RWPE2 (cell line): Measurements from ENCODE around the gene GPR150.

Experiments
- ATAC-seq: fragments of 200-7000 bp; cut with Tn5 transposase; 3 replicates; pipeline ENCODE4 v1.9.1; 2021; ENCODE audit warnings: low read depth
- DNase-seq: peaks from one replicate; pipeline ENCODE4 v3.0.0-alpha.2; 2020; ENCODE audit warnings: low spot score
- H3K27ac ChIP-seq: fragments of 450-650 bp; 2 replicates; pipeline ENCODE4 v1.5.1; 2017; ENCODE audit warnings: mild to moderate bottlenecking; ENCODE audit not compliant: poor library complexity, severe bottlenecking
- H3K27me3 ChIP-seq: fragments of 250-450 bp; sonication (Bioruptor Pico); 2 replicates; pipeline ENCODE4 v1.5.1; 2021; ENCODE audit warnings: mild to moderate bottlenecking, moderate library complexity; ENCODE audit not compliant: insufficient read depth, poor library complexity, severe bottlenecking
- H3K36me3 ChIP-seq: fragments of 250-450 bp; sonication (Bioruptor Pico); 2 replicates; pipeline ENCODE4 v1.5.1; 2020; ENCODE audit warnings: low read depth, mild to moderate bottlenecking, moderate library complexity
- H3K4me1 ChIP-seq: fragments of 250-450 bp; sonication (Bioruptor Pico); 2 replicates; pipeline ENCODE4 v1.5.1; 2021; ENCODE audit warnings: mild to moderate bottlenecking, moderate library complexity; ENCODE audit not compliant: insufficient read depth, poor library complexity, severe bottlenecking
- H3K4me3 ChIP-seq: fragments of 250-450 bp; sonication (Bioruptor Pico); 2 replicates; pipeline ENCODE4 v1.5.1; 2021; ENCODE audit warnings: mild to moderate bottlenecking, moderate library complexity; ENCODE audit not compliant: severe bottlenecking
- H3K9me3 ChIP-seq: fragments of 250-450 bp; sonication (Bioruptor Pico); 2 replicates; pipeline ENCODE4 v1.5.1; 2021; ENCODE audit warnings: mild to moderate bottlenecking, moderate library complexity; ENCODE audit not compliant: severe bottlenecking
- CTCF ChIP-seq: fragments of 450-650 bp; IDR thresholded peaks from one replicate; pipeline ENCODE4 v1.5.1; 2017; ENCODE audit warnings: mild to moderate bottlenecking, moderate library complexity; ENCODE audit not compliant: poor library complexity, severe bottlenecking

GPR150 gene

GRCh38 chr5:95667061-95667618, 47.3 kb downstream of the GPR150 start:
- no peak for ATAC-seq
- no peak for DNase-seq
- Histone ChIP-seq H3K36me3 (no peaks in the 10 kb centered on the region), H3K27me3 (no peaks in the 10 kb centered on the region), H3K4me1 (peaks cover 8% of the 10 kb centered on the region), H3K27ac (no peak overlapping the region), H3K9me3 (no peaks in the 10 kb centered on the region), H3K4me3 (no peak overlapping the region)
- TF ChIP-seq CTCF, result no peak

- TF ChIP-seq CTCF, result no peak
- ATAC-seq, result no peak
Observed at GRCh38 chr5:95667678-95668077, 47.8 kb downstream of the GPR150 start.

GRCh38 chr5:95668216-95668615, 48.3 kb downstream of the GPR150 start:
- ATAC-seq, result no peak
- Histone ChIP-seq H3K4me3 (no peak overlapping the region), H3K9me3 (no peaks in the 10 kb centered on the region), H3K4me1 (peaks cover 8% of the 10 kb centered on the region), H3K27me3 (no peaks in the 10 kb centered on the region), H3K36me3 (no peaks in the 10 kb centered on the region), H3K27ac (no peak overlapping the region)
- no peak for DNase-seq
- no peak for TF ChIP-seq CTCF

More at GRCh38 chr5:95667678-95668077, 47.8 kb downstream of the GPR150 start:
- Histone ChIP-seq H3K27ac (no peak overlapping the region), H3K27me3 (no peaks in the 10 kb centered on the region), H3K36me3 (no peaks in the 10 kb centered on the region), H3K9me3 (no peaks in the 10 kb centered on the region), H3K4me3 (no peak overlapping the region), H3K4me1 (peaks cover 8% of the 10 kb centered on the region)
- DNase-seq, result no peak

GRCh38 chr5:95668728-95669127, 48.8 kb downstream of the GPR150 start:
- DNase-seq (no peak), ATAC-seq (no peak)
- TF ChIP-seq CTCF, result no peak
- no peaks in the 10 kb centered on the region for H3K9me3 ChIP-seq
- H3K27ac ChIP-seq, result no peak overlapping the region
- H3K27me3 ChIP-seq, result no peaks in the 10 kb centered on the region
- H3K4me3 ChIP-seq, result no peak overlapping the region
- no peaks in the 10 kb centered on the region for H3K36me3 ChIP-seq
- peaks cover 8% of the 10 kb centered on the region for H3K4me1 ChIP-seq

GRCh38 chr5:95669540-95669939, 49.7 kb downstream of the GPR150 start:
- H3K4me1 ChIP-seq, result peaks cover 8% of the 10 kb centered on the region
- no peaks in the 10 kb centered on the region for H3K9me3 ChIP-seq
- DNase-seq (no peak), ATAC-seq (no peak)
- no peaks in the 10 kb centered on the region for H3K36me3 ChIP-seq
- H3K4me3 ChIP-seq, result no peak overlapping the region
- no peaks in the 10 kb centered on the region for H3K27me3 ChIP-seq
- no peak overlapping the region for H3K27ac ChIP-seq
- TF ChIP-seq CTCF, result no peak
